C4-2B (cell line): ENCODE data around the gene FBN3.

Experiments used
- CTCF ChIP-seq: fragments of 450-650 bp; conservative IDR thresholded peaks from 2 replicates; pipeline ENCODE4 v1.5.1; 2017; ENCODE audit warnings: mild to moderate bottlenecking
- ZFX ChIP-seq: fragments of 450-650 bp; IDR thresholded peaks from 2 replicates; pipeline ENCODE4 v1.6.1; 2017

DNA sequence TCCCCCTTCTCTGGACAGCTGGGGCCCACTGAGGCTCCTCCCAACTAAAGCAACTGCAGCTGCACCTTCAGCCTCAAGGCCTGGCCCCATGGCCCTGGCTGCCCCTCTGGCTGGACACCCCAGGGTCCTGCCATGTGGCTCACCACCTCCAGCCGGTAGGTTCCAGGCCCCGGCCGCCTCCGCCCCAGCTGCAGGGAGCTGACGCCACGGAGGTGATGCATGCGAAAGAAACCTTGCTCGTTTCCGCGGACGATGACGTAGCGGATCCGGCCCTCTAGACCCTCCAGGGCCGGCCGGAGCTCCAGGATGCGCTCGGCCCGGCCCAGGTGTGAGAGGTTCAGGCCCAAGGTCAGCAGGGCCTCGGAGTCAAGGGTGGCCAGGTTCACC lies 83.5 kb downstream of the FBN3 start:
- TF ChIP-seq CTCF (no peak), ZFX (no peak)
